Measurements from ENCODE around the gene MACROD2.

The MACROD2 gene

DNA sequence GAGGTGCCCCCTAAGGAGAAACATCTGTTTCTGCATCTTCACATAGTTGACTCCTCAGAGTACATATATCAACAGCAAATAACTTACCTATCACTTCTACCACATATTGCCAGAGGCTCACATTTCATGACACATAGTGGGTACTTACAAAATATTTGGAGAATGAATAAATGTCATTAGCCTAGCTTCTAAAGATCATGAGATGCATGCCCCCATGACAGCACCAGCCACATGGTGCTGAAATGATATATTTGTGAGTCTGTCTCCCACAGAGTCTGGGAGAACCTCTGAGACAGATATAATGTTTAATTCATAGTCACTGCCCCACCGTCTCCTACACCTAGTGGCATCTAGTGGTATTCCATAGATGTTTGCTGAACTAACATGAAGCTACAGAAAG, 2022.3 kb downstream of the MACROD2 start:
- no peak overlapping the region for H3K4me3 ChIP-seq (ENCODE audit: low read depth, low read length)
- TF ChIP-seq, protein P1, sequence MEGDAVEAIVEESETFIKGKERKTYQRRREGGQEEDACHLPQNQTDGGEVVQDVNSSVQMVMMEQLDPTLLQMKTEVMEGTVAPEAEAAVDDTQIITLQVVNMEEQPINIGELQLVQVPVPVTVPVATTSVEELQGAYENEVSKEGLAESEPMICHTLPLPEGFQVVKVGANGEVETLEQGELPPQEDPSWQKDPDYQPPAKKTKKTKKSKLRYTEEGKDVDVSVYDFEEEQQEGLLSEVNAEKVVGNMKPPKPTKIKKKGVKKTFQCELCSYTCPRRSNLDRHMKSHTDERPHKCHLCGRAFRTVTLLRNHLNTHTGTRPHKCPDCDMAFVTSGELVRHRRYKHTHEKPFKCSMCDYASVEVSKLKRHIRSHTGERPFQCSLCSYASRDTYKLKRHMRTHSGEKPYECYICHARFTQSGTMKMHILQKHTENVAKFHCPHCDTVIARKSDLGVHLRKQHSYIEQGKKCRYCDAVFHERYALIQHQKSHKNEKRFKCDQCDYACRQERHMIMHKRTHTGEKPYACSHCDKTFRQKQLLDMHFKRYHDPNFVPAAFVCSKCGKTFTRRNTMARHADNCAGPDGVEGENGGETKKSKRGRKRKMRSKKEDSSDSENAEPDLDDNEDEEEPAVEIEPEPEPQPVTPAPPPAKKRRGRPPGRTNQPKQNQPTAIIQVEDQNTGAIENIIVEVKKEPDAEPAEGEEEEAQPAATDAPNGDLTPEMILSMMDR (IDR thresholded peaks at IDR 0.05) = no peak
- no peaks in the 10 kb centered on the region for H3K27me3 ChIP-seq (ENCODE audit: control insufficient read depth, insufficient read depth, low read length)
- no peak overlapping the region for H3K27ac ChIP-seq
- no peaks in the 10 kb centered on the region for H3K36me3 ChIP-seq (ENCODE audit: control insufficient read depth, insufficient read depth, low read length)
- H3K9me3 ChIP-seq (ENCODE audit: control insufficient read depth, low read length) = no peaks in the 10 kb centered on the region
- no peak overlapping the region for H3K9ac ChIP-seq
- H3K4me2 ChIP-seq (ENCODE audit: low read length) = no peak overlapping the region
- no peak overlapping the region for H2AFZ ChIP-seq
- H3K4me1 ChIP-seq = no peaks in the 10 kb centered on the region
- no peaks in the 10 kb centered on the region for H3K79me2 ChIP-seq

DNA sequence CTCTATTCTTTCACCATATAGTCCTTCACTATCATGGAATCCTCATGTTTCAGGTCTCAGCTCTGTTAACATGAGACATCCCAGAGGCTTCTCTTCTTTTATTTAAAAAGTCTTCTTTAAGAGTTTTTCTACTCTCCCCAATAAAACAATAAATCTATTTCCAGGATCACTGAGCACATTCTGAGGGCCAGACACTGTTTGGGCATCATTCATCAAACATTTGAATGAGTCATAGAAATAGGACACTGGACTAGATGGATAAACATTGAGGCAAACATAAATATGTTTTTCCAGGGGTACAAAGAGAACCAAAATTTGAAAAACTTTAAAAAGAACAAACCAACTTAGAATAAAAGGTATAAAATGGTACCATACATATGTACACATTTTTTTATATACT, 2023.6 kb downstream of the MACROD2 start:
- Histone ChIP-seq H3K27me3 (ENCODE audit: control insufficient read depth, insufficient read depth, low read length) (no peaks in the 10 kb centered on the region), H3K4me2 (ENCODE audit: low read length) (no peak overlapping the region), H3K4me3 (ENCODE audit: low read depth, low read length) (no peak overlapping the region), H2AFZ (no peak overlapping the region), H3K9me3 (ENCODE audit: control insufficient read depth, low read length) (no peaks in the 10 kb centered on the region), H3K9ac (no peak overlapping the region), H3K79me2 (no peaks in the 10 kb centered on the region), H3K36me3 (ENCODE audit: control insufficient read depth, insufficient read depth, low read length) (no peaks in the 10 kb centered on the region), H3K4me1 (no peaks in the 10 kb centered on the region), H3K27ac (no peak overlapping the region)
- TF ChIP-seq, protein P1 (IDR thresholded peaks at IDR 0.05) = no peak

DNA sequence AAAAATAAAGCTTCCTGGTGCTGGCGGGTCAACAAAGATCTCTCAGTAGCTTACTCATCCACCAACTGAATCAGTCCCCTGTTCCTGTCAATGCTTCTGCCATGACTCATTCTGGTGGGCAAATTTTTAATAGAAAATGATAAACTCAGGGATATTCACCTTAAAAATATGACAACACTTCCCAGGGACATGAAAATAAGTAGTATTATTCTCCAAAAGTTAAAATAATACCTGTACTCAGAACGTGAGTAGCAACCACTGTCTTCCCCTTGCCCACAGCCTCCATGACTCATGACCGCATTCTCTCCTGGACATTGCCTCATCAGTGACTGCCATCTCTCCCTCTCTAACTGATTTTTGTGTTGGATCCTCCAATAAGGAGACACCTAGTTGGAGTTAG, 2025.7 kb downstream of the MACROD2 start:
- no peak overlapping the region for H3K4me3 ChIP-seq (ENCODE audit: low read depth, low read length)
- TF ChIP-seq, protein P1 (IDR thresholded peaks at IDR 0.05) = no peak
- no peak overlapping the region for H3K4me2 ChIP-seq (ENCODE audit: low read length)
- H3K79me2 ChIP-seq = no peaks in the 10 kb centered on the region
- H3K27ac ChIP-seq = no peak overlapping the region
- no peaks in the 10 kb centered on the region for H3K9me3 ChIP-seq (ENCODE audit: control insufficient read depth, low read length)
- no peak overlapping the region for H2AFZ ChIP-seq
- H3K27me3 ChIP-seq (ENCODE audit: control insufficient read depth, insufficient read depth, low read length) = no peaks in the 10 kb centered on the region
- H3K9ac ChIP-seq = no peak overlapping the region
- H3K4me1 ChIP-seq = no peaks in the 10 kb centered on the region
- no peaks in the 10 kb centered on the region for H3K36me3 ChIP-seq (ENCODE audit: control insufficient read depth, insufficient read depth, low read length)

DNA sequence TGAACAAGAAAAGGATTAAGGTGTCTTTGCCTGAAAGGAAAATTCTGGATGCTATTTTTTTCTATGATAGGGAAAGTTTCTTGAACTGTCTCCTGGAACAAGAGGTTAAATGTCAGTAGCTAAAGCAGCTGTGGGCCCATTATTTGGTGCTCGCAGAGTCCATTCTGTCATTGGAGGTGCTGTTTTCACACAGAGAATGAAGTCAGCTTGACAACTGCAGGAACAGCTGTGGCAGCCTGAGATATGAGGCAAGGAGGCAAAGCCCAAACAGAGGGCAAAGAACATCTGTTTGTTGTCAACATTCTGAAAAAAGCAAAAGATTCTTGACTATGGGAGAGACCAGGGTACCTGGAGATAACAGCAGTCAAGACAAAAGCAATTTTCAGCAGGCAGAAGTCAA, 2029.8 kb downstream of the MACROD2 start:
- Histone ChIP-seq H3K9me3 (ENCODE audit: control insufficient read depth, low read length) (no peaks in the 10 kb centered on the region), H3K27ac (no peak overlapping the region), H3K27me3 (ENCODE audit: control insufficient read depth, insufficient read depth, low read length) (no peaks in the 10 kb centered on the region), H3K4me2 (ENCODE audit: low read length) (no peak overlapping the region), H3K9ac (no peak overlapping the region), H2AFZ (no peak overlapping the region), H3K79me2 (no peaks in the 10 kb centered on the region), H3K4me3 (ENCODE audit: low read depth, low read length) (no peak overlapping the region), H3K4me1 (no peaks in the 10 kb centered on the region), H3K36me3 (ENCODE audit: control insufficient read depth, insufficient read depth, low read length) (no peaks in the 10 kb centered on the region)
- TF ChIP-seq, protein P1 (IDR thresholded peaks at IDR 0.05) = no peak

DNA sequence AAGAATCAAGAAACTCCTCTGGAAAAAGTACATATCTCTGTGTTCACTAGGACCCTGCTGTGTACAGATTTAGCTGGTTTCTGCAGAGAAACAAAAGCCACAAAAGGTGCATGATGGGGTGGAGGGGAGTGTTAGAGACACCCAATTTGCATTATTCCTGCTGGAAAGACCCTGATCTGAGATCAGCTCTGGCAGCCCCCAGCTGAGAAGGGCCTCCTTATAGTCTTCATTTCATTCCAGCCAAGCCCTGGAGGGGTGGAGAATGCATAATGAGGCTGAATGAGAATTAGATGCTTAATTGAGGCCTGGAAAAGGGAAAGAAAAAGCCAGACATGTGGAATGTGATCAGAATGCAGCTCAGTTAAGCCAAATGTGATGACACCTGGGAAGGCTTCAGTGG, 2032.4 kb downstream of the MACROD2 start:
- Histone ChIP-seq H3K9me3 (ENCODE audit: control insufficient read depth, low read length) (no peaks in the 10 kb centered on the region), H2AFZ (no peak overlapping the region), H3K4me1 (no peaks in the 10 kb centered on the region), H3K9ac (no peak overlapping the region), H3K79me2 (no peaks in the 10 kb centered on the region), H3K4me2 (ENCODE audit: low read length) (no peak overlapping the region), H3K27me3 (ENCODE audit: control insufficient read depth, insufficient read depth, low read length) (no peaks in the 10 kb centered on the region), H3K36me3 (ENCODE audit: control insufficient read depth, insufficient read depth, low read length) (no peaks in the 10 kb centered on the region), H3K4me3 (ENCODE audit: low read depth, low read length) (no peak overlapping the region), H3K27ac (no peak overlapping the region)
- TF ChIP-seq, protein P1 (IDR thresholded peaks at IDR 0.05) = no peak

All from parathyroid adenoma (tissue), 2 donors.